ENCODE data around the gene REPS2. TPM values are rescaled to one million over a fixed set of nuclear protein-coding genes. Genes with fewer than 3 reads are reported as not detected.
"Not testable (repeated sequence)": the region's sequence is repeated elsewhere in the genome, so short reads cannot be mapped to it uniquely, and the experiment has no call there.

The REPS2 gene
- total RNA-seq, 4 donors from 2014 or later: 2.9 to 10.8 (median 6.7) TPM

- WGBS, 2 donors: 71 to 88% methylated on average over 2 of the region's 2 CpGs
- no peak overlapping the region for H3K4me3 ChIP-seq (ENCODE audit: low read depth, poor library complexity, severe bottlenecking)
- TF ChIP-seq CTCF (IDR thresholded peaks at IDR 0.05) (no peak), POLR2A (IDR thresholded peaks at IDR 0.05) (no peak)
- intact Hi-C loops (cut with DNase I; ENCODE audit: low total_unique reads): no loop called here
- no peak for DNase-seq (ENCODE audit: low spot score in 2 of 2)
Observed at GRCh38 chrX:16966752-16967448, 20.4 kb downstream of the REPS2 start.

GRCh38 chrX:16968753-16969152, 22.3 kb downstream of the REPS2 start:
- 97% methylated on average over 12 of the region's 29 CpGs; no CpG with 5 or more reads in 1 of the 2 donors for WGBS, 2 donors
- DNase-seq (ENCODE audit: low spot score in 2 of 2); intact Hi-C loops (cut with DNase I; ENCODE audit: low total_unique reads); H3K4me3 ChIP-seq (ENCODE audit: low read depth, poor library complexity, severe bottlenecking): not testable (repeated sequence)

GRCh38 chrX:16970977-16971376, 24.5 kb downstream of the REPS2 start:
- no peak for DNase-seq (ENCODE audit: low spot score in 2 of 2)
- no peak overlapping the region for H3K4me3 ChIP-seq (ENCODE audit: low read depth, poor library complexity, severe bottlenecking)
- 43 to 52% methylated on average over 5 of the region's 5 CpGs for WGBS, 2 donors
- intact Hi-C loops (cut with DNase I; ENCODE audit: low total_unique reads): no loop called here
- no peak for TF ChIP-seq POLR2A (IDR thresholded peaks at IDR 0.05)
- no peak for TF ChIP-seq CTCF (IDR thresholded peaks at IDR 0.05)

GRCh38 chrX:16971694-16972093, 25.2 kb downstream of the REPS2 start:
- WGBS, 2 donors: 67 to 75% methylated on average over 2 of the region's 2 CpGs
- TF ChIP-seq POLR2A (IDR thresholded peaks at IDR 0.05): no peak
- TF ChIP-seq CTCF (IDR thresholded peaks at IDR 0.05): no peak
- no peak for DNase-seq (ENCODE audit: low spot score in 2 of 2)
- intact Hi-C loops (cut with DNase I; ENCODE audit: low total_unique reads): no loop called here
- H3K4me3 ChIP-seq (ENCODE audit: low read depth, poor library complexity, severe bottlenecking): no peak overlapping the region

GRCh38 chrX:16975233-16975632, 28.8 kb downstream of the REPS2 start:
- no peak overlapping the region for H3K4me3 ChIP-seq (ENCODE audit: low read depth, poor library complexity, severe bottlenecking)
- TF ChIP-seq CTCF (IDR thresholded peaks at IDR 0.05): no peak
- TF ChIP-seq POLR2A (IDR thresholded peaks at IDR 0.05): no peak
- DNase-seq (ENCODE audit: low spot score in 2 of 2): no peak
- intact Hi-C loops (cut with DNase I; ENCODE audit: low total_unique reads): no loop called here
- WGBS, 2 donors: 57 to 64% methylated on average over 5 of the region's 5 CpGs

GRCh38 chrX:16977771-16978170, 31.3 kb downstream of the REPS2 start:
- H3K4me3 ChIP-seq (ENCODE audit: low read depth, poor library complexity, severe bottlenecking): no peak overlapping the region
- DNase-seq (ENCODE audit: low spot score in 2 of 2): no peak
- intact Hi-C loops (cut with DNase I; ENCODE audit: low total_unique reads): no loop called here

More at GRCh38 chrX:16977771-16978170, 31.3 kb downstream of the REPS2 start:
- TF ChIP-seq CTCF (IDR thresholded peaks at IDR 0.05) (no peak), POLR2A (IDR thresholded peaks at IDR 0.05) (no peak)
